Fibroblast of the aortic adventitia (primary cell): ENCODE measurements around the gene PHF21B. TPM values are rescaled to one million over a fixed set of nuclear protein-coding genes. Genes with fewer than 3 reads are reported as not detected.

Experiments
- DNase-seq: peaks from one replicate; pipeline ENCODE4 v3.0.0-alpha.2; 2010; ENCODE audit warnings: low read depth
- H3K4me3 ChIP-seq: 2 replicates; pipeline ENCODE4 v1.5.1; 2011; ENCODE audit warnings: low read depth, mild to moderate bottlenecking, control low read depth, low read length, moderate library complexity
- CTCF ChIP-seq: IDR thresholded peaks from 2 replicates; pipeline ENCODE4 v1.5.1; 2011; ENCODE audit warnings: mild to moderate bottlenecking, low read length, control low read depth, inconsistent platforms; ENCODE audit not compliant: insufficient read depth
- total RNA-seq: library from RNA; depleted of rRNA; stranded (reverse); fragments of >200 nt; gene quantifications from 2 replicates; pipeline ENCODE4 v1.2.3, GENCODE V29; 2012; ENCODE audit warnings: low replicate concordance

Gene PHF21B
- total RNA-seq, 1 donor, result not detected

GRCh38 chr22:44947846-44948245 lies 62.0 kb downstream of the PHF21B start:
- no peak for TF ChIP-seq CTCF
- H3K4me3 ChIP-seq, result no peak overlapping the region
- no peak for DNase-seq

- TF ChIP-seq CTCF, result no peak
- no peak for DNase-seq
- H3K4me3 ChIP-seq, result no peak overlapping the region
These were observed 62.8 kb downstream of the PHF21B start for GRCh38 chr22:44947049-44947448.

GRCh38 chr22:44944883-44945601 lies 64.8 kb downstream of the PHF21B start:
- TF ChIP-seq CTCF, result no peak
- no peak overlapping the region for H3K4me3 ChIP-seq
- no peak for DNase-seq

GRCh38 chr22:44943701-44944324 lies 66.0 kb downstream of the PHF21B start:
- H3K4me3 ChIP-seq, result no peak overlapping the region
- DNase-seq, result no peak
- no peak for TF ChIP-seq CTCF

GRCh38 chr22:44942979-44943700 lies 66.7 kb downstream of the PHF21B start:
- TF ChIP-seq CTCF, result no peak
- no peak for DNase-seq
- H3K4me3 ChIP-seq, result no peak overlapping the region

GRCh38 chr22:44942056-44942455 lies 67.7 kb downstream of the PHF21B start:
- no peak for DNase-seq

More at GRCh38 chr22:44942056-44942455, 67.7 kb downstream of the PHF21B start:
- TF ChIP-seq CTCF, result no peak
- no peak overlapping the region for H3K4me3 ChIP-seq
